HepG2 (cell line): ENCODE results near the gene PNPLA2. TPM values are rescaled to one million over a fixed set of nuclear protein-coding genes. Genes with fewer than 3 reads are reported as not detected.

Experiments used
- BCL3 ChIP-seq: sonication (generic); formaldehyde crosslinking; IDR thresholded peaks from 2 replicates; pipeline ENCODE4 v1.5.1; 2020; ENCODE audit warnings: mild to moderate bottlenecking, missing genetic modification reagents, moderate library complexity
- DZIP1 ChIP-seq: sonication (generic); formaldehyde crosslinking; IDR thresholded peaks from 2 replicates; pipeline ENCODE4 v1.5.0; 2020; ENCODE audit warnings: mild to moderate bottlenecking, missing genetic modification reagents
- GTF3A ChIP-seq: sonication (generic); formaldehyde crosslinking; conservative IDR thresholded peaks from 2 replicates; pipeline ENCODE4 v1.4.0; 2020; ENCODE audit warnings: mild to moderate bottlenecking, missing genetic modification reagents
- KDM5B ChIP-seq: sonication (generic); formaldehyde crosslinking; IDR thresholded peaks from 2 replicates; pipeline ENCODE4 v1.4.0; 2020; ENCODE audit warnings: missing genetic modification reagents, mild to moderate bottlenecking, borderline replicate concordance
- KDM6A ChIP-seq: IDR thresholded peaks from 2 replicates; pipeline ENCODE4 v1.6.1; 2016; ENCODE audit warnings: low read depth
- LCORL ChIP-seq, 2 experiments: fragments of 450-650 bp in 1 of 2; sonication (generic) in 1 of 2; formaldehyde crosslinking in 1 of 2; IDR thresholded peaks; 2 replicates each; pipeline versions ENCODE4 v1.5.0 to v1.6.1; 2017 to 2020; ENCODE audit warnings: antibody characterized with exemption in 1 of 2, missing genetic modification reagents in 1 of 2
- STAT6 ChIP-seq: sonication (generic); formaldehyde crosslinking; IDR thresholded peaks from 2 replicates; pipeline ENCODE4 v1.4.0; 2020; ENCODE audit warnings: missing genetic modification reagents, mild to moderate bottlenecking, borderline replicate concordance
- ZBTB10 ChIP-seq: sonication (generic); formaldehyde crosslinking; IDR thresholded peaks from 2 replicates; pipeline ENCODE4 v1.4.0; 2020; ENCODE audit warnings: missing genetic modification reagents, borderline replicate concordance
- ZMYM2 ChIP-seq: sonication (generic); formaldehyde crosslinking; IDR thresholded peaks from 2 replicates; pipeline ENCODE4 v1.8.0; 2022; ENCODE audit warnings: mild to moderate bottlenecking, missing genetic modification reagents
- ZNF749 ChIP-seq: sonication (generic); formaldehyde crosslinking; IDR thresholded peaks from 2 replicates; pipeline ENCODE4 v1.8.0; 2022; ENCODE audit warnings: mild to moderate bottlenecking, missing genetic modification reagents, moderate library complexity, borderline replicate concordance
- ZNF768 ChIP-seq: sonication (generic); formaldehyde crosslinking; IDR thresholded peaks from 2 replicates; pipeline ENCODE4 v1.4.0; 2020; ENCODE audit warnings: missing genetic modification reagents
- ZNF788 ChIP-seq: sonication (generic); formaldehyde crosslinking; IDR thresholded peaks from 2 replicates; pipeline ENCODE4 v1.5.0; 2020; ENCODE audit warnings: mild to moderate bottlenecking, missing genetic modification reagents, borderline replicate concordance
- polyA plus RNA-seq, 8 experiments: library from polyadenylated mRNA; depleted of rRNA in 3 of 8; stranded (reverse) in 7 of 8; unstranded in 1 of 8; fragments of >200 nt; fragmentation: Illumina TruSeq in 4 of 8; extraction: Trizol in 4 of 8; gene quantifications; 2 replicates each; pipeline versions ENCODE4 v1.2.1 to v1.2.3, GENCODE V29; 2011 to 2016; ENCODE audit warnings: low read depth in 4 of 8, missing spikeins in 1 of 8, mixed read lengths in 1 of 8; ENCODE audit not compliant: insufficient read depth in 1 of 8
- total RNA-seq, 5 experiments: library from RNA; depleted of rRNA; stranded (reverse); fragments of >200 nt; fragmentation: Illumina TruSeq; extraction: Trizol; gene quantifications; 2 replicates each; pipeline ENCODE4 v1.2.3, GENCODE V29; 2016; ENCODE audit warnings: low read depth in 1 of 5
- TF ChIP-seq, protein P1 (sequence below): sonication (generic); formaldehyde crosslinking; IDR thresholded peaks from 2 replicates; pipeline ENCODE4 v1.8.0; 2022; ENCODE audit warnings: mild to moderate bottlenecking, missing genetic modification reagents; ENCODE audit not compliant: insufficient replicate concordance

PNPLA2 gene
- total and polyA plus RNA-seq, 2 of the 13 experiments (the other 11 are each of a cell fraction or from before 2014, with no cell fraction given), result 10.5 to 43.2 TPM

DNA sequence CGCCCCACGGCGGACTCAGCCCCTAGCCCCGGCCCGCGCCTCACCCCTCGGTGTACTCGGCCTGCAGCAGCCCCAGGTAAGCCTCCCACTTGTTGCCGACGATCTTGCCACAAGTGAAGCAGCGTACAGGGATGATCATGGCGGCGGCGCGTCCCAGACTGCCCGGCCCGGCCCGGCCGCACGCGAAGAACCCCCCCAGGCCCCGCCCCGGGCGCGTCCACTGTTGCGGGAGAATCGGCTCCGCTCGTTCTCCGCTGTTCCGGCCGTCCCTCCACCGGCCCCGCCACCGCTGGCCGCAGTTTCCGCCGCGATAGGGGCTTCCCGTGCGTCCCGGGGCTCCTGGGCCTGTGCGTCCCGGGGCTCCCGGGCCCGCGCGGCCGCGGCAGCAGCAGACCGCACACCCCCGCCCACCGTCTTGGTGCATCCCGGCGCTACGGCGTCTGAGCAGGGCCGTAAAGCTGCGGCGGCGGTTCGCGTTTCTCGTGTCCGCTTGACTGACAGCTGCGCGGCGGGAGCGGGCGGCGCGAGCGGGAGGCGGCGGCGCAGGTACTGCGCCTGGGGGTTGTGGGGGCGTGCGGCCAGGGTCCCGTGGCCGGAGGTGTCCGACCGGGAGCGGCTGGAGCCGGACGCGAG lies 23.8 kb downstream of the PNPLA2 start, which contains the start of the genes POLR2L and TSPAN4 (continued):
- TF ChIP-seq ZBTB10 (no peak), ZNF749 (CRISPR knock-in tag) (no peak), KDM5B (CRISPR knock-in tag) (peak; percentile 65; the same call in 1 of the 2 replicates), ZNF788 (CRISPR knock-in tag) (peak; percentile 41; the same call in 1 of the 2 replicates), ZMYM2 (no peak), STAT6 (no peak), GTF3A (CRISPR knock-in tag) (no peak), ZNF768 (CRISPR knock-in tag) (no peak; the same call in 1 of the 2 replicates), DZIP1 (CRISPR knock-in tag) (no peak), LCORL (IDR thresholded peaks at IDR 0.05) (no peak), LCORL (CRISPR knock-in tag; IDR thresholded peaks at IDR 0.05) (no peak), KDM6A (CRISPR knock-in tag) (no peak), BCL3 (CRISPR knock-in tag) (peak; percentile 88; the same call in 1 of the 2 replicates)
- TF ChIP-seq, protein P1, sequence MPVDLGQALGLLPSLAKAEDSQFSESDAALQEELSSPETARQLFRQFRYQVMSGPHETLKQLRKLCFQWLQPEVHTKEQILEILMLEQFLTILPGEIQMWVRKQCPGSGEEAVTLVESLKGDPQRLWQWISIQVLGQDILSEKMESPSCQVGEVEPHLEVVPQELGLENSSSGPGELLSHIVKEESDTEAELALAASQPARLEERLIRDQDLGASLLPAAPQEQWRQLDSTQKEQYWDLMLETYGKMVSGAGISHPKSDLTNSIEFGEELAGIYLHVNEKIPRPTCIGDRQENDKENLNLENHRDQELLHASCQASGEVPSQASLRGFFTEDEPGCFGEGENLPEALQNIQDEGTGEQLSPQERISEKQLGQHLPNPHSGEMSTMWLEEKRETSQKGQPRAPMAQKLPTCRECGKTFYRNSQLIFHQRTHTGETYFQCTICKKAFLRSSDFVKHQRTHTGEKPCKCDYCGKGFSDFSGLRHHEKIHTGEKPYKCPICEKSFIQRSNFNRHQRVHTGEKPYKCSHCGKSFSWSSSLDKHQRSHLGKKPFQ, result peak; percentile 57
